ENCODE data around the gene LMX1B.

DNA sequence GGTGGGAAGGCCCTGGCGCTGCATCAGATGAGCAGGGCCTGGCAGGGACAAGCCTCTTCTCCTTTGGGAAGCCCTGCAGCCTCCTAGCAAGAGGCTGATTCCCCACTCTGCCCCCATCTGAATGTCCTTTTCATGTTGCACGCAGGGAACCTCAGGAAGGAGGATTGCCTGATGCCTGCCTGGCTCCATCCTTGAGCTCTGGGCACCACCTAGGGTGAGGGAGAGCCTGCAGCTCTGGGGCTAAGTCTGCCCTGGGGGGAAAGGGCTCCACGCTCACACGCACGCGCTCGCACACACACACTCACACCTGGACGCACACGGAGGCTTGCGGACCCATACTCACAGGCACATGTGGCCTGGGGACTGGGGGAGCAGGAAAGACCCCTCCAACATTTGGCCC is 86.6 kb downstream of the LMX1B start:
- TF ChIP-seq CTCF (IDR thresholded peaks at IDR 0.05): no peak
- TF ChIP-seq, protein P1, sequence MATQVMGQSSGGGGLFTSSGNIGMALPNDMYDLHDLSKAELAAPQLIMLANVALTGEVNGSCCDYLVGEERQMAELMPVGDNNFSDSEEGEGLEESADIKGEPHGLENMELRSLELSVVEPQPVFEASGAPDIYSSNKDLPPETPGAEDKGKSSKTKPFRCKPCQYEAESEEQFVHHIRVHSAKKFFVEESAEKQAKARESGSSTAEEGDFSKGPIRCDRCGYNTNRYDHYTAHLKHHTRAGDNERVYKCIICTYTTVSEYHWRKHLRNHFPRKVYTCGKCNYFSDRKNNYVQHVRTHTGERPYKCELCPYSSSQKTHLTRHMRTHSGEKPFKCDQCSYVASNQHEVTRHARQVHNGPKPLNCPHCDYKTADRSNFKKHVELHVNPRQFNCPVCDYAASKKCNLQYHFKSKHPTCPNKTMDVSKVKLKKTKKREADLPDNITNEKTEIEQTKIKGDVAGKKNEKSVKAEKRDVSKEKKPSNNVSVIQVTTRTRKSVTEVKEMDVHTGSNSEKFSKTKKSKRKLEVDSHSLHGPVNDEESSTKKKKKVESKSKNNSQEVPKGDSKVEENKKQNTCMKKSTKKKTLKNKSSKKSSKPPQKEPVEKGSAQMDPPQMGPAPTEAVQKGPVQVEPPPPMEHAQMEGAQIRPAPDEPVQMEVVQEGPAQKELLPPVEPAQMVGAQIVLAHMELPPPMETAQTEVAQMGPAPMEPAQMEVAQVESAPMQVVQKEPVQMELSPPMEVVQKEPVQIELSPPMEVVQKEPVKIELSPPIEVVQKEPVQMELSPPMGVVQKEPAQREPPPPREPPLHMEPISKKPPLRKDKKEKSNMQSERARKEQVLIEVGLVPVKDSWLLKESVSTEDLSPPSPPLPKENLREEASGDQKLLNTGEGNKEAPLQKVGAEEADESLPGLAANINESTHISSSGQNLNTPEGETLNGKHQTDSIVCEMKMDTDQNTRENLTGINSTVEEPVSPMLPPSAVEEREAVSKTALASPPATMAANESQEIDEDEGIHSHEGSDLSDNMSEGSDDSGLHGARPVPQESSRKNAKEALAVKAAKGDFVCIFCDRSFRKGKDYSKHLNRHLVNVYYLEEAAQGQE (IDR thresholded peaks at IDR 0.05; ENCODE audit: insufficient read depth in 1 of 2, low read depth in 2 of 2, low read length in 1 of 2): no peak
- no peak for TF ChIP-seq POLR2AphosphoS5 (IDR thresholded peaks at IDR 0.05; ENCODE audit: low read depth, low read length)
- no peak for TF ChIP-seq SIN3A (IDR thresholded peaks at IDR 0.05; ENCODE audit: borderline replicate concordance, insufficient read depth, low read depth, low read length)
